HepG2 (cell line): ENCODE measurements around the gene MITF. TPM values are rescaled to one million over a fixed set of nuclear protein-coding genes. Genes with fewer than 3 reads are reported as not detected.

ENCODE experiments used
- ATAC-seq: fragments of 200-7000 bp; cut with Tn5 transposase; 3 replicates; pipeline ENCODE4 v1.9.1; 2020; ENCODE audit warnings: mild to moderate bottlenecking, moderate library complexity
- BruUV-seq: library from RNA; stranded (reverse); fragments of 400-500 nt; replicated peaks from 2 replicates; lab custom pipeline; 2021; lab: Mats Ljungman, UMichigan
- CTCF ChIA-PET: fragments of 300-600 bp; formaldehyde crosslinking; extraction: SDS; loops from one replicate; lab custom pipeline; 2021; ENCODE audit warnings: low total read pairs, inconsistent platforms, low intra/inter-chr PET ratio; lab: Yijun Ruan, JAX
- POLR2A ChIA-PET: fragments of 350-600 bp; sonication (Branson Sonifier 250); formaldehyde crosslinking; loops from one replicate; lab custom pipeline; 2020; ENCODE audit warnings: antibody characterized with exemption, inconsistent platforms; lab: Yijun Ruan, JAX
- DNase-seq: peaks from one replicate; pipeline ENCODE4 v3.0.0-alpha.2; 2015; ENCODE audit warnings: low spot score
- FAIRE-seq: peaks from 3 replicates; lab custom pipeline; 2011; peaks lifted over from hg19 to GRCh38; lab: Jason Lieb, UNC
- H2AFZ ChIP-seq: one replicate; pipeline ENCODE4 v1.6.1; 2011; ENCODE audit warnings: low read length, inconsistent platforms
- H3K27ac ChIP-seq: fragments of 300-600 bp; 3 replicates; pipeline ENCODE4 v1.8.0; 2011; ENCODE audit warnings: mixed run types, mild to moderate bottlenecking, mixed read lengths, low read length, inconsistent platforms; ENCODE audit not compliant: insufficient read depth; ENCODE audit errors: extremely low read length
- H3K27me3 ChIP-seq, 2 experiments: fragments of 200-600 bp in 1 of 2; 2 replicates in 1 of 2; 3 replicates in 1 of 2; pipeline versions ENCODE4 v1.6.0 to v1.8.0; 2011; ENCODE audit warnings: low read length in 2 of 2, mild to moderate bottlenecking in 2 of 2, moderate library complexity in 2 of 2, inconsistent platforms in 1 of 2; ENCODE audit not compliant: insufficient read depth in 2 of 2, control insufficient read depth in 1 of 2
- H3K36me3 ChIP-seq, 2 experiments: fragments of 200-600 bp in 1 of 2; replicated peaks in 1 of 2; 2 replicates in 1 of 2; 3 replicates in 1 of 2; pipeline versions ENCODE4 v1.5.1 to v1.8.0; 2011; ENCODE audit warnings: low read length in 2 of 2, inconsistent platforms in 1 of 2; ENCODE audit not compliant: insufficient read depth in 2 of 2, control insufficient read depth in 1 of 2
- H3K4me1 ChIP-seq: 2 replicates; pipeline ENCODE4 v1.5.1; 2012; ENCODE audit warnings: low read length, inconsistent platforms; ENCODE audit not compliant: insufficient read depth
- H3K4me2 ChIP-seq: 2 replicates; pipeline ENCODE4 v1.6.0; 2011; ENCODE audit warnings: low read depth, low read length, inconsistent platforms
- H3K4me3 ChIP-seq, 3 experiments: fragments of 200-600 bp in 1 of 3; sonication (generic), shearing (Covaris generic) in 1 of 3; replicated peaks in 1 of 3; 2 replicates each; pipeline ENCODE4 v1.5.1; 2011 to 2016; ENCODE audit warnings: low read length in 3 of 3, inconsistent platforms in 2 of 3, low read depth in 2 of 3, mild to moderate bottlenecking in 2 of 3, control low read depth in 1 of 3, mixed read lengths in 1 of 3; ENCODE audit not compliant: insufficient read depth in 1 of 3
- H3K79me2 ChIP-seq: one replicate; pipeline ENCODE4 v1.6.1; 2011; ENCODE audit warnings: low read length, inconsistent platforms; ENCODE audit not compliant: insufficient read depth
- H3K9ac ChIP-seq: 2 replicates; pipeline ENCODE4 v1.6.0; 2011; ENCODE audit warnings: mild to moderate bottlenecking, low read depth, low read length, inconsistent platforms; ENCODE audit not compliant: insufficient read depth
- H3K9me3 ChIP-seq: 2 replicates; pipeline ENCODE4 v1.5.1; 2012; ENCODE audit warnings: mild to moderate bottlenecking, low read length
- H4K20me1 ChIP-seq: 2 replicates; pipeline ENCODE4 v1.6.0; 2011; ENCODE audit warnings: inconsistent platforms, mild to moderate bottlenecking, low read length, moderate library complexity; ENCODE audit not compliant: insufficient read depth
- FUBP1 ChIP-seq: sonication (generic); formaldehyde crosslinking; IDR thresholded peaks from 2 replicates; pipeline ENCODE4 v1.5.1; 2020; ENCODE audit warnings: missing genetic modification reagents, mild to moderate bottlenecking, borderline replicate concordance
- HNRNPL ChIP-seq: fragments of 200-400 bp; formaldehyde crosslinking; IDR thresholded peaks from 2 replicates; pipeline ENCODE4 v1.6.1; 2017; ENCODE audit warnings: mild to moderate bottlenecking, low read depth, low read length
- KDM5B ChIP-seq: sonication (generic); formaldehyde crosslinking; IDR thresholded peaks from 2 replicates; pipeline ENCODE4 v1.4.0; 2020; ENCODE audit warnings: missing genetic modification reagents, mild to moderate bottlenecking, borderline replicate concordance
- MXD4 ChIP-seq: IDR thresholded peaks from 2 replicates; pipeline ENCODE4 v1.6.1; 2016; ENCODE audit warnings: mild to moderate bottlenecking, missing biosample characterization, missing genetic modification reagents
- REPIN1 ChIP-seq: sonication (generic); formaldehyde crosslinking; IDR thresholded peaks from 2 replicates; pipeline ENCODE4 v1.8.0; 2022; ENCODE audit warnings: missing genetic modification reagents, low read depth, mild to moderate bottlenecking, borderline replicate concordance
- SKIL ChIP-seq: sonication (generic); formaldehyde crosslinking; IDR thresholded peaks from 2 replicates; pipeline ENCODE4 v1.8.0; 2022; ENCODE audit warnings: missing genetic modification reagents, mild to moderate bottlenecking, moderate library complexity, borderline replicate concordance
- ZBTB1 ChIP-seq: sonication (generic); formaldehyde crosslinking; IDR thresholded peaks from 2 replicates; pipeline ENCODE4 v1.4.0; 2020; ENCODE audit warnings: missing genetic modification reagents, borderline replicate concordance
- ZFY ChIP-seq: sonication (generic); formaldehyde crosslinking; IDR thresholded peaks from 2 replicates; pipeline ENCODE4 v1.4.0; 2020; ENCODE audit warnings: missing genetic modification reagents
- ZHX2 ChIP-seq, 2 experiments: sonication (generic) in 1 of 2; formaldehyde crosslinking in 1 of 2; IDR thresholded peaks; 2 replicates each; pipeline versions ENCODE4 v1.6.1 to v1.9.0; 2014 to 2022; ENCODE audit warnings: antibody characterized with exemption in 1 of 2, borderline replicate concordance in 1 of 2, inconsistent platforms in 1 of 2, low read depth in 1 of 2, missing genetic modification reagents in 1 of 2
- ZNF770 ChIP-seq: sonication (generic); formaldehyde crosslinking; IDR thresholded peaks from 2 replicates; pipeline ENCODE4 v1.5.0; 2020; ENCODE audit warnings: mild to moderate bottlenecking, missing genetic modification reagents
- ZNF781 ChIP-seq: sonication (generic); formaldehyde crosslinking; IDR thresholded peaks from 2 replicates; pipeline ENCODE4 v1.5.1; 2020; ENCODE audit warnings: borderline replicate concordance, mild to moderate bottlenecking, missing genetic modification reagents; ENCODE audit errors: not compliant biosample characterization
- WGBS: methylation state at CpG from one replicate; pipeline ENCODE4 v1.1.6; 2017; ENCODE audit warnings: low lambda C conversion rate; 5-methylcytosine and 5-hydroxymethylcytosine counted together
- in situ Hi-C: cut with HindIII; loops from 2 replicates; pipeline ENCODE4 v1.10.0; 2017; ENCODE audit warnings: low pct_unique_long_range_greater_than_20kb; ENCODE audit not compliant: extremely low pct_ligation_motif_present
- intact Hi-C: fragments of 100-400 bp; cut with micrococcal nuclease; formaldehyde crosslinking; loops from one replicate; pipeline ENCODE4 v1.10.0; 2022; ENCODE audit not compliant: unreplicated experiment
- polyA plus RNA-seq, 8 experiments: library from polyadenylated mRNA; depleted of rRNA in 3 of 8; stranded (reverse) in 7 of 8; unstranded in 1 of 8; fragments of >200 nt; fragmentation: Illumina TruSeq in 4 of 8; extraction: Trizol in 4 of 8; gene quantifications; 2 replicates each; pipeline versions ENCODE4 v1.2.1 to v1.2.3, GENCODE V29; 2011 to 2016; ENCODE audit warnings: low read depth in 4 of 8, missing spikeins in 1 of 8, mixed read lengths in 1 of 8; ENCODE audit not compliant: insufficient read depth in 1 of 8
- total RNA-seq, 5 experiments: library from RNA; depleted of rRNA; stranded (reverse); fragments of >200 nt; fragmentation: Illumina TruSeq; extraction: Trizol; gene quantifications; 2 replicates each; pipeline ENCODE4 v1.2.3, GENCODE V29; 2016; ENCODE audit warnings: low read depth in 1 of 5

MITF gene
- total and polyA plus RNA-seq, 2 of the 13 experiments (the other 11 are each of a cell fraction or from before 2014, with no cell fraction given): 0.12 to 0.38 TPM

- no peaks in the 10 kb centered on the region for H3K36me3 ChIP-seq
- no peaks in the 10 kb centered on the region for H3K4me1 ChIP-seq
- H3K27me3 ChIP-seq: 0 out of 5 replicates have a peak, but pooled peaks cover 0 to 4% of the 10 kb centered on the region in 2 experiments
- no peak overlapping the region for H3K4me2 ChIP-seq
- H3K9ac ChIP-seq: no peak overlapping the region
- intact Hi-C loops (no loop called here), in situ Hi-C loops (no loop called here)
- FAIRE-seq (no peak), ATAC-seq (no peak), DNase-seq (no peak)
- H3K4me3 ChIP-seq: no peak overlapping the region
- ChIA-PET POLR2A (no interaction called here), CTCF (no interaction called here)
- no peak overlapping the region for H2AFZ ChIP-seq
- no TSS peak for BruUV-seq
- no peak overlapping the region for H3K27ac ChIP-seq
- WGBS: 0% methylated on average over 1 of the region's 1 CpG
- no peaks in the 10 kb centered on the region for H3K79me2 ChIP-seq
- H3K9me3 ChIP-seq: no peaks in the 10 kb centered on the region
- H4K20me1 ChIP-seq: no peaks in the 10 kb centered on the region
- no peak for TF ChIP-seq FUBP1 (CRISPR knock-in tag)
- TF ChIP-seq ZNF770 (CRISPR knock-in tag): no peak
- TF ChIP-seq ZBTB1 (CRISPR knock-in tag): no peak
- TF ChIP-seq HNRNPL: no peak
- no peak for TF ChIP-seq SKIL (CRISPR knock-in tag)
- no peak for TF ChIP-seq MXD4 (CRISPR knock-in tag)
- no peak for TF ChIP-seq REPIN1
- TF ChIP-seq ZHX2 (IDR thresholded peaks at IDR 0.05; ENCODE audit: low read depth): no peak
- TF ChIP-seq ZHX2 (CRISPR knock-in tag; IDR thresholded peaks at IDR 0.05; ENCODE audit: borderline replicate concordance): no peak
- TF ChIP-seq KDM5B (CRISPR knock-in tag): no peak
- no peak for TF ChIP-seq ZFY (CRISPR knock-in tag)
- no peak for TF ChIP-seq ZNF781
Observed at GRCh38 chr3:69881051-69881450, 141.8 kb downstream of the MITF start.
